GM10847 (cell line): ENCODE data around the gene SCAMP1.

Experiments
- POLR2A ChIP-seq: IDR thresholded peaks from 2 replicates; pipeline ENCODE4 v1.6.1; 2011; ENCODE audit not compliant: insufficient read length; ENCODE audit errors: extremely low read depth

SCAMP1 gene

GRCh38 chr5:78353520-78353919 lies 6.9 kb upstream of the SCAMP1 start:
- TF ChIP-seq POLR2A: no peak

DNA sequence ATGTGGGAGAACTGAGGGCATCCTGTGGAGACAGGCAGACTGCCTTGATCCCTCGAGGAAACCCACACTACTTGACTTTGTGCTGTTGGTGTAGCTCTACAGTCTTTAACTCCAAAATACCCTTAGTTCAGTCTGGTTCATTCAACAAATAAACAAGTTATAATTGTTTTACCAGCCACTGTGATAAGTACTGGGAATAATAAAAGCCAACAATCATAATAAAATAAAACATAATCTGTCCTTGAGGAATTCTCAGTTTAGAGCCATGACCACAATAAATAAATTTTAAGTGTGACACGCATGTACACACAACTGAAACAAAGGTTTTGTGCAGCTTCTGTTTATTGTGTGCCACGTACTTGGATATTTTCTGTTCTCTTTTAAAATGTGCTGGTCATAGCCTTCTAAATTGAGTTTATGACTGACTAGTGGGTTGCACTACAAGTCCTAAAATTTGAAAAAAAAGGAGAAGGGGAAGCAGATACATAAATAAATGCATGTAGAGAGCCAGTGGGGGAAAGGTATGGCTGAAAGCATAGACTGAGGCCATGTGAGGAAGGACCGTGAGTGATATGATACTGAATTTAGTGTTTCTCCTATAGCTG lies 6.2 kb upstream of the SCAMP1 start:
- no peak for TF ChIP-seq POLR2A

GRCh38 chr5:78355561-78355960 lies 4.9 kb upstream of the SCAMP1 start:
- no peak for TF ChIP-seq POLR2A

DNA sequence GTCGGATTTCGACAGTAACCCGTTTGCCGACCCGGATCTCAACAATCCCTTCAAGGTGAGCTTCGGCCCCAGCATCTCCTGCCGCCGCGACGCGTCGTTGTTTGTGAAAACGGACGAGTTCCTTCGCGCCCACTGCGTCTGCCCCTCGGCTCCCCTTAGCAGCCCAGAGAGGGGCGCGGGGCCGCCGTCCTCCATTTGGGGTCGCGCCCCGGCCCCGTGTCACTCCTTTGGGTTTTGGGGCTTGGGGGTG lies 182 bp downstream of the SCAMP1 start:
- no peak for TF ChIP-seq POLR2A

DNA sequence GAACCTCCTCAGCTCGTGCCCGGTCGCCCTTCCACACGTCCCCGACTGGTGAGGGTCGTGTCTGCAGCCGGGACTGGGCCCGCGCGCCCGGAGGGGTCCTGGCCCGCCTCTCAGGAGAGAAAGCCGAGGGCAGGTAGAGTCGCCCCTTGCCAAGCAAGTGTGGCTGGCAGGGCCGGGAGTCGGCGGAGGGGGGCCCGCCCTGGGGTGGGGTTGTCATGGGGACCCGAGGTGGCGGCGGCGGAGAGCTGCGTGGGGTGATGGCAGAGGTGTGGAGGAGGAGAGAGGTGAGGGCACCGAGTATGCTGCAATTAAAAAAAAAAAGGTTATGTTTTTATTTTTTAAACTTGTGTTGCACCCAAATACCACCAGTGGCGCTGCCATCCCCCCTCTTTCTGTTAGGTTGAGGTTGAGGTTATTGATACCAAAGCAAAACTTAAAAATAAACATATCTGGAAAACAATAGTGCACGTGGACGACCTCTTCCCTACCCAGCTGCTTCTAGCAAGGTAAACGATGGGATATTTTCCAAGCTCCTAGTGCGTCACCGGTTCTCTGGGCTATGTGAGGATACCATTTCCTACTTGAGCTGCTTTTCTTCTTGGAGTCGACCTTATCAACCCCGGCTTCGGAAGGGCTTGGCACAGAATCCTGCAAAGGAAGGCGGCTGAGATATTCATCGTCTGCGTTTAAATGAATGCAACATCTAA lies 660 bp downstream of the SCAMP1 start:
- TF ChIP-seq POLR2A: no peak

DNA sequence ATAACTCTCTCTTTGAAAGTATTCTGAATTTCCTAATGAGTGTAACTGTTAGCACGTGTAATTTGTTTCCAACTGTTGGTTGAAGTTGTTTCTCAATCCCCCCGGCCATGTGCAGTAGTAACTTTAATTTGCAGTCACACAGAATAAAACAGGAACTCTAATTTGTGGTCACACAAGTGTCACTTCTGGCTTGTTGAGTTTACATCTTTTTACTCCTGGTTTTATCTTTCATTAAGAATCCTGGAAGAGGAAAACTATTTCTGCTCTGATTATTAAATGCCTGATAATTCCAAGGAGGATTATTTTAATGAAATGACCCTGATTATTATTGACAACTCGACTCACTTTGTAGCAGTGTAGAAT lies 1.2 kb downstream of the SCAMP1 start:
- TF ChIP-seq POLR2A: no peak

DNA sequence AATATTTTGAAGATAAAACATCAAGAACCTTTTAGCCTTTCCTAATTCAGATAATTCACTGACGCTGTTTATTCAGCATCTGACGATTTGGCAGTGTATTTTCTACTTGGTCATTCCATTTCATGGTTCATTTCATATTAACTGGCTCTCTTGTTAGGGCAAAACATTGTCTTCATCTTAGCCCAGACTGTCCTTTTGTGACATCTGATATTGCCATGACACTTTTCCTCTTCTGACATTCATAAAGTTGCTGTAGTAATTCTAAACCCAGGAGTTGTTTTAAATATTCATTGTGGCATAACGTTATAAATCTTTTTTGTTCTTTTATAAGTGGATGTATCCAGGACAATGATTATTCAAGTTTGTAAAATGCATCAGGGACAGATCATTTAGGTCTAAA lies 1.8 kb downstream of the SCAMP1 start:
- TF ChIP-seq POLR2A: no peak

GRCh38 chr5:78364005-78364404 lies 3.6 kb downstream of the SCAMP1 start:
- TF ChIP-seq POLR2A: no peak

GRCh38 chr5:78367318-78367991 lies 7.0 kb downstream of the SCAMP1 start:
- TF ChIP-seq POLR2A: no peak

GRCh38 chr5:78369680-78370079 lies 9.3 kb downstream of the SCAMP1 start:
- TF ChIP-seq POLR2A: no peak

- no peak for TF ChIP-seq POLR2A
Observed at GRCh38 chr5:78373231-78373630, 12.8 kb downstream of the SCAMP1 start.

- TF ChIP-seq POLR2A: no peak
Observed at GRCh38 chr5:78376315-78376714, 15.9 kb downstream of the SCAMP1 start.

- TF ChIP-seq POLR2A: no peak
Observed at GRCh38 chr5:78377056-78377717, 16.8 kb downstream of the SCAMP1 start.

DNA sequence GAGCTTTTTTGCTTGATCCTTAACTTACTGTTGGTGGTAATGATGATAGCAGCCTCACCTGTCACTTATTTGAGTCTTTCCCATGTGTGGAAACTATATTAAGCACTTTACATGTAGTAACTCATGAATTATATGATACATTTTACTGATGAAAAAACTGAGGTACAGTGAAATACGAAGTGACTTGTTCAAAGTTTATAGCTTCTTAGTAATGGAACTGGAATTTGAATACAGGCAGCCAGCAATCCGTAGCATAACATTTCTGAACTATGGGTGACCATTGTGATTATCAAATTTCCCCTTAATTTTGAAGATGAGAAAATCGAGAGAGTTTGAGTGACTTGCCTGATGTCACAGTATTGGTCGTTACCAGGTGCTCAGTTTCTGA lies 17.3 kb downstream of the SCAMP1 start:
- no peak for TF ChIP-seq POLR2A

DNA sequence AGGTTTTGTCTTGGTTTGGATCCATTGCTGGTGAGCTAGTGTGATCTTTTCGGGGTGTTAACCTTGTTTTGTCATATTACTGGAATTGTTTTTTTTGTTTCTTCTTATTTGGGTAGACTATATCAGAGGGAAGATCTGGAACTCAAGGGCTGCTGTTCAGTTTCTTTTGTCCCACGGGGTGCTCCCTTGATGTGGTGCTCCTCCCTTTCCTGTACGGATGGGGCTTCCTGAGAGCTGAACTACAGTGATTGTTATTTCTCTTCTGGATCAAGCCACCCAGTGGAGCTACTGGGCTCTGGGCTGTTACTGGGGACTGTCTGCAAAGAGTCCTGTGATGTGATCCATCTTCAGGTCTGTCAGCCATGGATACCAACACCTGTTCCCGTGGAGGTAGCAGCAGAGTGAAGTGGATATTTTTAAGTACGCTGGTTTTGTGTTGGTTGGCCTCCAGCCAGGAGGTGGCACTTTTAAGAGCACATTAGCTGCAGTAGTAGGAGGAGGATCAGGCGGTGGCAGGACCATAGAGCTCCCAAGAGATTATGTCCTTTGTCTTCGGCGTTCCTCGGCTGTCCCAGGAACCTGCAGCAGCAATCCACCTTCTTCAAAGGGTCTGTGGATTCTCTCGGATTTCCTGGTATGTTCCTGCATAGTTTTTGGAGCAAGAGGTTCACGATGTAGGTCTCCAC lies 27.2 kb downstream of the SCAMP1 start:
- TF ChIP-seq POLR2A: no peak

DNA sequence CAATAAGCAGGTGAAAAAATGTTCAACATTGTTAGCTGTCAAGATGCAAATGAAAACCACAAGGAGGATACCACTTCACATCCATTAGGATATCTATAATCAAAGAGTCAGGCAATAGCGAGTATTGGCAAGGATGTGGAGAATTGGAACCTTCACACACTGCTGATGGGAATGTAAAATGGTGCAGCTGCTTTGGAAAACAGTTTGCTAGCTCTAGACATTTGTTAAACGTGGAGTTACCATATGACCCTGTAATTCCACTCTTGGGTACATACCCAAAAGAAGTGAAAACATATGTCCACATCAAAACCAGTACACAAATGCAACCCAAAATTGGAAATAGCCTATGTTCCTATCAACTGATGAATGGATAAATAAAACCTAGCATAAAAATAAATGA lies 37.4 kb downstream of the SCAMP1 start:
- no peak for TF ChIP-seq POLR2A
